ENCODE results near the gene ARHGEF11.

- no peak for TF ChIP-seq CTCF (IDR thresholded peaks at IDR 0.05)
- TF ChIP-seq POLR2A (IDR thresholded peaks at IDR 0.05), result no peak
- TF ChIP-seq POLR2AphosphoS5 (IDR thresholded peaks at IDR 0.05), result no peak
Observed at GRCh38 chr1:156899956-156900718, 145.4 kb downstream of the ARHGEF11 start.
